MM.1S (cell line): ENCODE results near the gene MSI2.

Experiments
- CTCF ChIP-seq: fragments of 300-600 bp; sonication (generic); IDR thresholded peaks from 2 replicates; pipeline ENCODE4 v1.5.1; 2016; ENCODE audit warnings: antibody characterized with exemption, low read length, mixed read lengths
- EZH2 ChIP-seq: fragments of 300-600 bp; sonication (generic); optimal IDR thresholded peaks from 2 replicates; pipeline ENCODE3; 2017; ENCODE audit warnings: low read depth, mild to moderate bottlenecking, antibody characterized with exemption, low read length, mixed read lengths
- EZH2phosphoT487 ChIP-seq: fragments of 300-600 bp; sonication (generic); IDR thresholded peaks from 2 replicates; pipeline ENCODE4 v1.6.1; 2018; ENCODE audit warnings: antibody characterized with exemption, low read length

DNA sequence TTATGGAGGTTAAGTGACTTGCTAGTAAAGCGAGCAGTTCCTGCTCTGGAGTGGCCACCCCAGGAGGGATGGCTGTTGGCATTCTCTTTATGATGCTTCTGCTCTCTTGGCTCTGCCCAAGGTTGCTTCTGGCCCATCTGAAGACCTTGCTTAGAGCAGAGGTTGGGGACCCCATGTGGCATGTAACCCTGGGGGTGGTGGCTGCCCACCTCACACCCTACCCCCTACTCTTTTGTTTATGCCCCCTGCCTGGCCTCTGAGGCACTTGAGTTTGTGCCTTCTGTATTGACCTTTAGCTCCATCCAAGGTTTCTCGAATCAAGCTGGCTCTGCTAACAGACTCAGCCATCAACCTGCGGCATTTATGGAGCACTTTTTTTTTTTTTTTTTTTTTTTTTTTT is 214.6 kb downstream of the MSI2 start:
- TF ChIP-seq CTCF, result no peak
- no peak for TF ChIP-seq EZH2phosphoT487
- TF ChIP-seq EZH2, result no peak
